GM21515 (cell line): ENCODE measurements around the gene SOX1.

Experiments
- ATAC-seq: cut with Tn5 transposase; IDR thresholded peaks from one replicate; pipeline ENCODE4 v1.9.1; 2021; ENCODE audit not compliant: unreplicated experiment

The SOX1 gene

GRCh38 chr13:112071723-112072533 is 5.0 kb downstream of the SOX1 start:
- no peak for ATAC-seq

GRCh38 chr13:112072534-112073244 is 5.7 kb downstream of the SOX1 start:
- ATAC-seq = no peak

DNA sequence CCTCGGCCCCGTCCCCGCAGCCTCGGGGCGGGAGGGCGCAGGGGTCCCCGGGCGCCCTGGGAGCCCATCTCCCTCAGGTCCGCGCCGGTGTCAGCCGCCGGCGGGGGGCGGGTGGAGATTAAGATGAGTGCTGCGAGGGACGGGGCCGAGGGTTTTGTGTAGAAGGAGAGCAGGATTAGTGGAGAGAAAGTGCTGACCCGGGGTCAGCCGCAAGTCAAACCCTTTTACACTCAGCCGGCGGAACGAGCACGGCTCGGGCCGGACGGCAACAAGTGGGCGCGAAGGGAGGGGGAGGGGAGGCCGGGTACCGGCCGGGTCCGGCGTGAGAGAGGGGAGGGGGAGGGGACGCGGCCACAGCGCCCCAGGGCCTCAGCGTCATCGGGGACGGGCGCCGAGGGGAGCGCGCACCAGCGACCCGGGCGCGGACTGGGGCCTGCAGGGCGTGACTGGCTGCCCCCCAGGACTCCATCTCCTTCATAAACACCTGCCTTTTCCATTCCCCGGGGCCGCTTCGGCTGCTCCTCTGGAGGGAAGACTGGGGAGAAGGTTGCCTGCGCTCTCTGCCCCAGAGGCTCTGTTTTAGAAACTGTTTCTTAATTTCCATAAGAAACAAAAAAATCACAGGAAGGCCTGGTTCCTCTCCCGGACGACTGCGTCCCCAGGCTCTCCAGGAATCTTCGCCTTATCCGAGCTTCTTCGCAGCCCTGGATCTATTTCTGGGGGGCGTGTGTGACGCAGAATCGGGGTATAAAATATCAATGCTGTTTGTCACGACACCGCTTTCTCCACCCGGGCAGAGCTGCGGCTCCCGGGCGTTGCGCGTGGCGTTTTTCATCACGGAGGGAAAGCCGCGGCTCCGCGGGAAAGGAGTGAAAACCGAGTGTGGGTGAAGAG is 6.5 kb downstream of the SOX1 start:
- no peak for ATAC-seq

GRCh38 chr13:112074139-112074865 is 7.4 kb downstream of the SOX1 start:
- ATAC-seq = no peak

DNA sequence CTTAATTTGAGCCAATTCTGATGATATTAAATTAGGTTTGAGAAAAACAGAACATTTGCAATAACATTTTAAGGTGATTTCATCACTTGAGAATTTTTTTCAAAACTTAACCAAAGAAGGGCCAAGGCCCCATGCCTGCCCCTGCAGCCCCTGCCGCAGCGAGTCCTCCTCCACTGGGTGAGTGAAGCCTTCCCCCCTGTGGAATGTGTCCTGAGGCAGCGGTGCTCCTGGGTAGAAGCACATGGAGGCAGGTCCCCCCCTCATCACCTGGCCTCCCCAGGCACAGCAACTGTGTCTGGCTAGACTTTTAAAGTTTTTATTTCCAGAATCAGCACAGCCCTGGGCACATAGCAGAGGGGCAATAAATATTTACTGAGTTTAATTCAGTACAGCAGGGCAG is 10.8 kb downstream of the SOX1 start:
- ATAC-seq = no peak

DNA sequence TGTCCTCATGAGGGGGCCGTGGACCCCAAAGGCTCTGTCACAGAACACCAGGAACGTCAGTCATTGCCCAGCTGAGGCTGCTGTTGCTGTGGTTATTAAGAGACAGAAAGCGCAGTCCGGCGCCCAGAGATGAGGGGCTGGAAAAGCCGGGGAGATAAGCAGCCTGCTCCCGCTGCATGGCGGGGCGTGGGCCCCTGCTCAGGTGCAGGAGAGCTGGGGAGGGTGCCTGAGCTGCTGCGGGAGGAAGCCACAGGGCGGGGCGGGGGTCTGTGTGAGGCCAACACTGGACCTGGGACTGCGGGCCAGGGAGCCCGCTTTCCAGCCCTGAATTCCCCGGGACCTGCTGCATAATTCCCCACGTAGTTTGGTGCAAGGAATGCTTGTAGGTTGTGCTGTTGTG is 11.3 kb downstream of the SOX1 start:
- ATAC-seq = no peak

DNA sequence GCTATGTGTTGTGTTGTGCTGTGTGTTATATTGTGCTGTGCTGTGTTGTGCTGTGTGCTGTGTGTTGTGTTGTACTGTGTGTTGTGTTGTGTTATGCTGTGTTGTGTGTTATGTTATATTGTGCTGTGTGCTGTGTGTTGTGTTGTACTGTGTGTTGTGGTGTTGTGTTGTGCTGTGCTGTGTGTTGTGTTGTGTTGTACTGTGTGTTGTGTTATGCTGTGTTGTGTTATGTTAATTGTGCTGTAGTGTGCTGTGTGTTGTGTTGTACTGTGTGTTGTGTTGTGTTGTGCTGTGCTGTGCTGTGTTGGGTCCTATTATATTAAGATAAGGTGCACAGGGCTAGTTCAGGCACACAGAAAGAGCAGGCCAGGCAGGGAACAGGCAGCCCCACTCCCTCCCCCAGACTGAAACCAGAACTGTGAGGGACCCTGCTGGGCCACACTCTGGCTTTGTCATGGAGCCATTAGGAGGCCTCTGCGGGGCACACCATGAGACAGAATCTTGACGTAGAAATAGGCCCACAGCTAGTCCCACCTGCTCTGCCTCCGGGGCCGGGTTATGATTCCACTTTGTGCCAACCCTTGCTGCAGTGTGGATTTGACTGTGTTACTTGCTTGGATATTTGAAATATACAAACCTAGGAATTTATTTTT is 12.1 kb downstream of the SOX1 start:
- no peak for ATAC-seq

- ATAC-seq = no peak
Observed at GRCh38 chr13:112079696-112080095, 12.7 kb downstream of the SOX1 start.

DNA sequence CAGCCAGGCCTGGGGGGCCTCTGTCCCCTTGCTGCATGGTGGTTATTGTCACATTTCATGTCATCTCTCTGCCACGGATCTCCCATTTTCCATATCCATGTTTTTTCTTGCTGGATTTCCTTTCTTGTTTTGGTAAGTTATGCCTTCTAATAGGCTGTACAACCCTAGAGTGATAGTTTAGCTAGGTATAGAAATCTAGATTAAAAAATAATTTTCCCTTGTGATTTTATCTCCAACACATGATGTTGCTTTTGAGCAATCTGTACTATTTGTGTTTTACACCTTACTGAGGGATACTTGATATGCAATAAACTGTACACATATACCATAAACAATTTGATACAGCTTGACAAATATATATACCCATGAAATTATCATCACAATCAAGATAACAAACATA is 17.0 kb downstream of the SOX1 start:
- ATAC-seq = no peak

DNA sequence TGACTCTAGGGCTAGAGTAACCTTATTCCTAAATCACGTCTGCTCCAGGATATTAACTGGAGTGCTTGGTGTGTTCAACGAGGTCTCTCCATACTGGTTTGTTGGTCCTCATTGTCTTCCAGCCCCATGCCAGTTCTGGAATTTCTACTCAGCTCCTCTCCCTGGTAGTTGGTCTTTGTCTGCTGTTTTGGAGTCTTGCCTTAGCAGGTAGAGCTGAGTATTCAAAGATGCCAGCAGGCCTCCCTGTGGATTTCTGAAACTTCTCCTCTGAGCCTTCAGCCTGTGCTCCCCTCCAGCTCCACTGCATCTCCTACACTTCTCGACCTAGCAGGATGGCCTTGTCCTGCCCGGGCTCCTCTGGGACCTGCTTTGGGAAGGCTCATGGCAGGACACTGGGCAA is 25.5 kb downstream of the SOX1 start:
- ATAC-seq = no peak

GRCh38 chr13:112095354-112095753 is 28.4 kb downstream of the SOX1 start:
- ATAC-seq = no peak

DNA sequence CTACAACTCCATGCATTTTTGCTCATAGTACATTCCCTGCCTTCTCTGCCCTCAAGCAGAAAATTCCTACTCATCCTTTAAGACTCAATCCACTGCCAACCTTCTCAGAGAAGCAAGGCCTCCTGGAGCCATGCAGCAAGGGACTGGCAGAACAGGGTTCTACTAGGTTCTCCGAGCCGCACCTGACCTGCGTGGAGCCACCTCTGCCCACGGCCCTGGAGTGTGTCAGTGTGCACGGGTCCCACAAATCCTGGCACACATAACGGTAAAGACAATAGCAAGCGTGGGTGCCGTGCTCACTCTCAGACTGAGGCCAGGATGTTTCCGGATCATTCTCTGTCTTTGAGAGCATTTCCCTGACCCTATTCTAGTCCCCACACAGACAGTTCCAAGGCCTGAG is 30.0 kb downstream of the SOX1 start:
- no peak for ATAC-seq

GRCh38 chr13:112097770-112098169 is 30.8 kb downstream of the SOX1 start:
- no peak for ATAC-seq

DNA sequence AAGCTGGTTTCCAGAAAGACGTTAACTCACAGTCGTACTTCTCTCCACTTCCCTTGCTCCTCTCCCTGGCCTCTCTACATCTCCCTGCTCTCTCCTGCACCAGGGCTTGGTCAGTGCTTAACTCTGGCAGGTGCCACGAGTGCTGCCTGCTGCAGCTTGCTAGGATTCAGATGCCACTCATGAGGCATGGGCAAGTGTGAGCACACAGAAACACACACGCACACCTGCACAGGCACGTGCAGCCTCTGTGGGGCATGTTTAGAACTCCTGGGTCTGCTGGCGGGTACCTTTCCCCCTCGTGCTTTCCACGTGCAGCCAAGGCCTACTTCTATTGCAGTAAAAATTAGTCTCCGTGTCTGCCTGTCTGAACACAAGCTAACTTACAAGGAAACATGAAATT is 31.8 kb downstream of the SOX1 start:
- ATAC-seq = no peak

DNA sequence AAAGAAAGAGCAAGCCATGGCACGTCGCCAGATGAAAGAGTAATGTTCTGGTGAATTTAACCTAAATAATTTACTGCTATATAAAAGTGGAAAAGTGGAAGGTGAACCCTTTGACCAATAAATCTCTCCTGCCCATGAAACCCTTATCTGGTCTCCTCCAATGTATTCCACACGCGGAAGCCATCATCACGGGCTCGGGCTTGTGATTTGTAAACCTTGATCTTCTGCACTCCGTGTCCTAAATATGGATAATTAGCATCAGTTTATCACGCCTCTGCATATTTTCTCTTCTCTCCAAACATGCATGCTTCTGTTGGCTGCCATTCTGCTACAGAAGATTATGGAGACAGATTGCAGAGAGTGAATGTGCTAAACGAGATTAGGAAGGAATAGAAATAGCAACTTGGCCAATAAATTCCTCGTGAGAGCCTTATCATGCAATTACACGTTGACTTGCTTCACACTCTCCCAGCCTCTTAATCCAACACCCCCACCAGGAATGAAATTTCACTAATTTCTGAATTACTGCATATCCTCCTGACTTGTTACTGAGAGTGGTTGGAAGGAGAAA is 34.5 kb downstream of the SOX1 start:
- ATAC-seq = no peak

- ATAC-seq = no peak
Observed at GRCh38 chr13:112102243-112102642, 35.3 kb downstream of the SOX1 start.

DNA sequence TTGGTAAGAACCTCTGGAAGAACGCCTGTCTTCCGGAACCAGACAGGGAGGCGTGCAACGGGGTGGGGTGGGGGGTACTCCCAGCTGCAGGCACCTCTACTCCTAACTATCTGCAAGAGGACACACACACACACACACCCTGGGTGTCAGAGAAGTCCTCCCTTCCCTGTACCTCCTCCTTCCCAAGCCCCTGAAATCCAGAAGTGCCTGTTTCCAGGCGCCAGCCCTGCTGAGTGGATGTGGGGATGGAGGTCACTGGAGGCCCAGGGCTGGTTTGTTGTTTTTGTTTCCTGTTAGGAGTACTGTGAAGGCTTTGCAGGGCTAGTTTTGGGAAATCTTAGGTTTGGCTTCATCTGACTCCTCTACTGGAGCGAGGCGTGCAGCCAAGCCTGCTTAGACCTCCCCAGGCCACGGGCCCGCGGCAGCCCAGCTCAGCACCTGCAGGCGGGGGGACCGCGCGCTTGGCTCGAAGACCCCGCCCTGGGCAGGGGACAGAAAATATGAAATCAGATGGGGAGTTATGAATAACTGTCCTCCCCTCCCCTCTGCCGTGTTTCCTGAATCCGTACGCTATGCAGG is 36.4 kb downstream of the SOX1 start:
- no peak for ATAC-seq

- no peak for ATAC-seq
Observed at GRCh38 chr13:112103961-112104880, 37.3 kb downstream of the SOX1 start.

- no peak for ATAC-seq
Observed at GRCh38 chr13:112104881-112105234, 37.9 kb downstream of the SOX1 start.
